HG02678 (cell line): ENCODE measurements around the gene DMKN.

Experiments used
- ATAC-seq: cut with Tn5 transposase; IDR thresholded peaks from one replicate; pipeline ENCODE4 v1.9.1; 2021; ENCODE audit warnings: mild to moderate bottlenecking, moderate library complexity; ENCODE audit not compliant: unreplicated experiment

The DMKN gene

DNA sequence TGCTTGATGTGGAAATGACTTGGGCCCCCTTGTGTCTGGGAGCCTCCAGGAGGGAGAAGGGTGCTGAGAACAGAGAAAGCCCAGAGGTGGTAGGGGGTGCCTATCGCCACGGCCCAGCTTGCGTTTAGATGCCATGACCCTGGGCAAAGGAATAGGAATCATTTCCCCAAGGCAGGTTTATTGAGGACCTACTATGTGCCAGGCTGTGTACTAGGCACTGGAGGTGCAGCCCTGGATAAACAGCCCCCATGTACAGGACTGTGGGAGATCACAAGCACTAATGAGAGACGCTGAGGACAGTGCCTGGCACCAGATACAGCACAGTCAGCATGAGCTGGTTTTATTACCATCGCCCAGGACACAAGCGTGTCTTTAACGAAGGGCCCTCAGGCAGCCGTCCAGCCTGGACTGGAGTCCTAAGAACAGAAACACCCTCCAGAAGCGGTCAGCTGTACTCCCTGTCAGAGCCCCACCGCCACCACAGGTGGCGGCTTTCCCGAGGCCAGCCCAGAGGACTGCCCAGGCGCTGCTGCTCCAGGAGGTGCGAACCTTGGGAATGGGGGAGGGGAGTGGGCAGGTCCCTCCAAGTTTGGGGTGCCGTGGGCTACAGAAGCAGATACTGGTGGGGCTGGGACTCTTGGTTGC is 36.6 kb upstream of the DMKN start:
- ATAC-seq, result no peak

GRCh38 chr19:35549174-35549788 is 35.8 kb upstream of the DMKN start:
- ATAC-seq, result no peak

GRCh38 chr19:35546532-35546931 is 33.1 kb upstream of the DMKN start:
- no peak for ATAC-seq

GRCh38 chr19:35545855-35546381 is 32.5 kb upstream of the DMKN start:
- peak; percentile 44 for ATAC-seq

- ATAC-seq, result peak; percentile 79
Observed at GRCh38 chr19:35545001-35545854, 31.8 kb upstream of the DMKN start, which contains the start of gene TMEM147. TSS of gene TMEM147 (plus strand) at chr19:35545626. CDS start at chr19:35545740, 114 bp downstream.

- ATAC-seq, result no peak
Observed at GRCh38 chr19:35544110-35544802, 30.8 kb upstream of the DMKN start.

DNA sequence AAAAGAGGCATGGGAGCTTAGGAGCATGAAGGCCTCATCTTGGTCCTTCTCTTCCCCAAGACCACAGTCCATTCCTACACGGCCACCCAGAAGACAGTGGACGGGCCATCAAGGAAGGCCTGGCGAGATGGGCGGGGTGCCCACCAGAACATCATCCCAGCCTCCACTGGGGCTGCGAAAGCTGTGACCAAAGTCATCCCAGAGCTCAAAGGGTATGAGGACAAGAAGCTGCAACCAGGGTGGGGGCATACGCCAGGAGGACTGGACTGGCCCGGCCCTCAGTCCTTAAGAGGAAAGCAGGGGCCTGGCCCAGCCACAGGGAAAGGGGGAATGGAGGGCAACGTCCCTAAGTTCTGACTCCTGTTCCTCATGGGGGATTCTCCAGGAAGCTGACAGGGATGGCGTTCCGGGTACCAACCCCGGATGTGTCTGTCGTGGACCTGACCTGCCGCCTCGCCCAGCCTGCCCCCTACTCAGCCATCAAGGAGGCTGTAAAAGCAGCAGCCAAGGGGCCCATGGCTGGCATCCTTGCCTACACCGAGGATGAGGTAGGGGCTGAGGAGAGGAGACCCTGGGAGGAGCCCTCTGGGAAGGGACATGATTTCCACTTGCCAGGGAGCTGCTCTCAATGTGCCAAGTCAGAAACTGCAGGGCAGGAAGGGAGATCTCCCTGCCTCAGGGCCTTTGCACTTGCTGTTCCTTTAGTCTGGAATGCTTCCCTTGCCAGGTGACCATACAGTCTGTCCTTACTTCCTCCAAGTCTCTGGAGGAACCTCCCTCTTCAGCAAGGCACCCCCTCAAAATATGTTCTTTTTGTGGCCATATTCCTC is 30.0 kb upstream of the DMKN start:
- no peak for ATAC-seq

GRCh38 chr19:35542209-35542608 is 28.8 kb upstream of the DMKN start:
- no peak for ATAC-seq

- no peak for ATAC-seq
Observed at GRCh38 chr19:35540356-35540927, 27.0 kb upstream of the DMKN start.

- no peak for ATAC-seq
Observed at GRCh38 chr19:35539850-35540249, 26.4 kb upstream of the DMKN start.

- no peak for ATAC-seq
Observed at GRCh38 chr19:35539314-35539713, 25.9 kb upstream of the DMKN start.

DNA sequence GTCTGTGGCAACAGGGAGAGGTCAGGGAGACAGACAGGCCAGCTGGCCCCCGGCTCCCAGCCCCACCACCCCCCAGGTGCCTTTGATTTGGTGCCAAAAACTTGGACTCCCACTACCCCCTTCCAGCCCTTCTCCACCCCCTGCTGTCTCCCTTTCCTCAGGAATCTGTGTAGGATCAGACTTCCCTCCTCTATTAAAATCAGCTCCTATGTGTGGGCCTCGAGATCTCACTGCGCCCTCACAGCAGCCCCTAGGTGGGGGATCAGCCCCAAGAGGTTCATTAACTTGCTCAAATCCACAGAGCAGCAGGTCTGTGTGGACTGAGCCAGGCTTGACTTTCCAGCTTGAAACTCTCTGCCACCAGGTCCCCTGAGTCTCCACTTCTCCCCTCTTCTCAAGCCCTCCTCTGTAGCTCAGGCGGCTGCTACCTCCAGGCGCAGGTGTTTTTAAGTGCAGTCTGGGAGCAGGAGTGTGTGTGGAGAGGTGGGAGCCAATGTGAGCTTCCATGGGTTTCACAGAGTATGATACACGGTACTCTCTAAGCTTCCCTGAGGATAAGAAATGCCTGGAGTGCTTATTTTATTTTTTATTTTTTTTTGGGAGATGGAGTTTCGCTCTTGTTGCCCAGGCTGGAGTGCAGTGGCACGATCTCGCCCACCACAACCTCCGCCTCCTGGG is 21.5 kb upstream of the DMKN start:
- no peak for ATAC-seq

DNA sequence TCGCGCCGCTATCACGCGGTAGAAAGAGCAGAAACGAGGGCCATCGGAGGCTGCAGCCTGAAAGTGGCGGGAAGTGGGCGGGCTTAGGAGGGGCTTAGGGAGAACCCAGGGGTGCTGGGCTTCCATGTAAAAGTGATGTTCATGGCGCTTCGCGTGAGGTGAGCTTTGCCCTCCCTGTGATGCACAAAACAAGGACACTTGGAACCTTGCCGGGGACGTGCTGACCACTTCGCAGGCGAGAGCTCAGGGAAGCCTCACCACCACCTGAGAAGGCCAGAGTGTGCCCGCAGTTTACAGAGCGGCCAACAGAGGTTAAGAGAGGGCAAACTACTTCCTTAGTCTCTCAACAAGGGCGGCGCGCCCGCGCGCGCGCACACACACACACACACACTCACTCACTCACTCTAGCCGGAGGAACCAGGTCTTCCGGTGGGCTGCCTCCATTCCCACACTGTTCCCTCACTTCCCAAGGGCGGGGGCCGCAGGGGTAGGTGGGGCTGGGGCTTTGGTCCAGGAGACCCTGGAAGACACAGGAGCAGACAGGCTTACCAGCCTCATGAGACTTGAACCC is 20.5 kb upstream of the DMKN start:
- no peak for ATAC-seq

GRCh38 chr19:35533201-35533821 is 19.9 kb upstream of the DMKN start, which contains the start of gene GAPDHS:
TSS of gene GAPDHS (plus strand) at chr19:35533456. CDS start at chr19:35533528, 72 bp downstream.
- no peak for ATAC-seq

DNA sequence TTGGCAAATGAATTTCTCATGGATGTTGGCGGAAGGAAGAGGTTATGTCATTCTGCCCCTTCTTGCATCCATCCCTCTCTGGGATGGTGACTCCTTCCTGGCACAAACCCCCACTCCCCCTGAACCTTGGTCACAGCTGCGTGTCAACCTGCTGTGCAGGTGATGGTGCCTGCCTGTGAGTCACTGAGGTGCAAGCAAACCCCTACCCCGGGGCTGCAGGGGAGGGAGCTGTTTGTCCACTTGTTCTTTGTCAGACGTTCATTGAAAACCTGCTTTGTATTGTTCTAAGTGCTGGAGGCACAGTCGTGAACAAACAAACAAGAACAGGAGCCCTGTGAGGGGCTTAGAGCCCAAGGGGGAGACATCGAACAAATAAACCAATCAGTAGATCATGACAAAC is 17.8 kb upstream of the DMKN start:
- ATAC-seq, result no peak

DNA sequence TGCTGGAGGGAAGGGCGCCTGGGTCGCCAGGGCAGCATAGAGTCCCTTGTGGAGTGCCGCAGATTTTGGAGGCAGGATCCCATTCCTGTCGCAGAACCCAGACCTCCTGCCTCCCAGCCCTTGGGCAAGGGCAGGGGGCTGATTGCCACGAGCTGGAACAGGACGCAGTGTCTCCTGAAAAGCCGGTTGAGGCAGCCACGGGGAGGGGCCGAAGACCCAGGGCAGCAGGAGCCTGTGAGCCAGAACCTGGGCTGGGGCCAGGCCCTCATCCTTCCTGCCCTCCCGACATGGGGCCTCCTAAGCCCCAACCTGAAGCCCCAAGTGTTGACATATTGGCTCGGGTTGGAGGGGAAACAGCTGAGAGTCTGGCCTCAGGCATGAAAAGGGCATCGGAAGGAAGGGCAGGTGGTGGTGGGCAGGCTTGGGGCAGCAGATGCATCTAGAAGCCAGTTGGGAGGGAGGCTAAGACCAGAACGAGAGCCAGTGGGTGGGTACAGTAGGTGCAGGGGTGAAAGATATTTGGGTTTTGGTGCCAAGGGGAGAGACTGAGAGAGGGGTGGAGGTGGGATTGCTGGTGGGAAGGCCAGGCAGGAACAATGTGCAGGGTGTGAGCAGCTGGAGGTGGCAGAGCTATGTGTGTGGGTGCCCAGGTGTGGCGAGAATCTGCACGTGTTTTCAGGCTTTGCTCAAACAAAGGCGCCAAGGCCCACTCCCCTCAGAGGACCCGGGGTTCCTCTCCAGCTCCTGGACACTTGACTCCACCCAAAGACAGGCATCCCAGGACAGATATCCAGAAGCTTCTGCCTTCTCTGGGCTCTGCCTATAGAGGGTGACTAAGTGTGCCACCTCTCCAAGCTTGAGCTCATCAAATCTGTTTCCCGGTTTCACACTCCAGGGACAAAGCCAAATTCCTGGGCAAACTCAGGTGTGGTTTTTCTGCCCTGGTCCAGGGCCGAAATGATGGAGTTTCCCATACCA is 16.1 kb upstream of the DMKN start:
- ATAC-seq, result no peak
